ENCODE data around the gene EFCC1.

EFCC1 gene

DNA sequence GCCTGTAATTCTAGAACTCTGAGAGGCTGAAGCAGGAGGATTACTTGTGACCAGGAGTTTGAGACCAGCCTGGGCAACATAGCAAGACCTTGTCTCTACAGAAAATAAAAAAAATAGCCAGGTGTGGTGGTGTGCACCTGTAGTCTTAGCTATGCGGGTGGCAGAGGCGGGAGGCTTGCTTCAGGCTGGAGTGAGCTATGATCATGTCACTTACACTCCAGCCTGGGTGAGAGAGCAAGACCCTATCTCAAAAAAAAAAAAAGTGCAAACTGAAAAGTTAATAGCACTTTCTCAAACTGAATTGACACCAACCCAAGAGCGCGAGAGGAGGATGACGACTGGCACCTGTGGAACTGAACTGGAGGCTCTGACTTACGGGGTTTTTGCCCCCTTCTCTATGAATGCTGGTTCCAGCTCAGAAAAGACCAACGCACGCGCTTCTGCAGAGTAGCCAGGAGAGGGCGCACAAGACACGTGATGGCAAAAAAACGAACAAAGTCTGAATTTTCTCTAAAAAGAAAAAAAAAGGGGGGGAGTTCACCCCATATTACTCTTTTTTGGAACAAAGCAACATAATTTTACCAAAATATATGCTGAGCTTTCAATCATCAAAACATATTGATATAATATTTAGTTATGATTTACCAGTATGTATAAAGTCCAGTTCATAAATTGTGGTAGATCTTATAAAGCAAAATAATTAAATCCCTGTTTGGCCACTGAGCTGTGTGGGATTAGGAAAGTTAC, 30.9 kb upstream of the EFCC1 start:
- TF ChIP-seq, protein P1, sequence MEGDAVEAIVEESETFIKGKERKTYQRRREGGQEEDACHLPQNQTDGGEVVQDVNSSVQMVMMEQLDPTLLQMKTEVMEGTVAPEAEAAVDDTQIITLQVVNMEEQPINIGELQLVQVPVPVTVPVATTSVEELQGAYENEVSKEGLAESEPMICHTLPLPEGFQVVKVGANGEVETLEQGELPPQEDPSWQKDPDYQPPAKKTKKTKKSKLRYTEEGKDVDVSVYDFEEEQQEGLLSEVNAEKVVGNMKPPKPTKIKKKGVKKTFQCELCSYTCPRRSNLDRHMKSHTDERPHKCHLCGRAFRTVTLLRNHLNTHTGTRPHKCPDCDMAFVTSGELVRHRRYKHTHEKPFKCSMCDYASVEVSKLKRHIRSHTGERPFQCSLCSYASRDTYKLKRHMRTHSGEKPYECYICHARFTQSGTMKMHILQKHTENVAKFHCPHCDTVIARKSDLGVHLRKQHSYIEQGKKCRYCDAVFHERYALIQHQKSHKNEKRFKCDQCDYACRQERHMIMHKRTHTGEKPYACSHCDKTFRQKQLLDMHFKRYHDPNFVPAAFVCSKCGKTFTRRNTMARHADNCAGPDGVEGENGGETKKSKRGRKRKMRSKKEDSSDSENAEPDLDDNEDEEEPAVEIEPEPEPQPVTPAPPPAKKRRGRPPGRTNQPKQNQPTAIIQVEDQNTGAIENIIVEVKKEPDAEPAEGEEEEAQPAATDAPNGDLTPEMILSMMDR (IDR thresholded peaks at IDR 0.05; ENCODE audit: insufficient read depth, low read length, poor library complexity, severe bottlenecking): peak; percentile 93
- DNase-seq (ENCODE audit: extremely low read depth, insufficient read length): no peak
- Histone ChIP-seq H3K4me3 (replicated peaks; ENCODE audit: low read depth, low read length) (no peak overlapping the region), H3K27me3 (replicated peaks; ENCODE audit: control insufficient read depth, insufficient read depth, low read length) (no peaks in the 10 kb centered on the region), H3K36me3 (ENCODE audit: control insufficient read depth, insufficient read depth, low read length) (no peaks in the 10 kb centered on the region)

DNA sequence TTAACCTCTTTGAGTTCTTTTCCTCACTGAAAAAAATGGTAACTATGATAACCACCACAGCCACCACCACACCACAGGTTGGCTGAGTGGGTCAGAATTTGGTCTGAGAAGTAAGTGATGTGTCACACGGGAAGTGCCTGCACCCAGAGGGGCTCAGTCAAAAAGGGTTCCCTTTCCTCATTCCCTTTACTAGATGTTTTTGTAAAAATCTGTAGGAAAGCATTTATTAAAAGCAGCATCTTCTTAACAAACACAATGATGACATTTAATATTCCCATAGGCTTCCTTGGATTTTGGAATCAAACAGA, 30.4 kb upstream of the EFCC1 start:
- TF ChIP-seq, protein P1 (IDR thresholded peaks at IDR 0.05; ENCODE audit: insufficient read depth, low read length, poor library complexity, severe bottlenecking): no peak
- no peak for DNase-seq (ENCODE audit: extremely low read depth, insufficient read length)
- no peak overlapping the region for H3K4me3 ChIP-seq (replicated peaks; ENCODE audit: low read depth, low read length)
- H3K27me3 ChIP-seq (replicated peaks; ENCODE audit: control insufficient read depth, insufficient read depth, low read length): no peaks in the 10 kb centered on the region
- no peaks in the 10 kb centered on the region for H3K36me3 ChIP-seq (ENCODE audit: control insufficient read depth, insufficient read depth, low read length)

DNA sequence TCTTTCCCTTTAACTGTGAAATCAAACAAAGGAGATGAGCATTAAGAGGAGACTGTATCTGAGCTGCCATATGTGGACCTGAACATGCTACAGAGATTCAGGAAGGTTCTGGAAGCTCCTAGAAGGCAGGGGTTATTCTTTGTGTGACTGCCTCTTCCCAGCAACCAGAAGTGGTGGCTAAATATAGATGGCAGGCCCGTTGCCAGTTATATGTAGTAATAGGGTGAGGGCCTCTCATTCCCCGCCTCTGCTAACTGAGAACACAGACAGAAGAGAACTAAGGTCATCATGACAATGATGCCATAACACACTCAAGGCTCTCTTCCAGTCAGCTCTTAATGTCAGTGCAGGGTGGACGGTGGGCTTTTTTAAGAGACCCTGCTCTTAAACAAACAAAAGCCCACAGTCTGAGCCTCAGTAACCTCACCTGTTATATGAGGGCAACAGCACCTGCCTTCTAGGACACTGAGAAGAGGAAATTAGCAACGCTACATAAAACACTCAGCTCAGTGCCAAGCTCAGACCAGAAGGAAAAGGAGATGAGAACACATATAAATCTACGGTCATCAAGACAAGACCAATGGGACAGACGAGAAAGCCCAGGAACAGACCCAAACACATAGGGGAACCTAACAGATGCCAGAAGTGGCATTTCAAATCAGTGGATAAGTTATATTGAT, 29.5 kb upstream of the EFCC1 start:
- Histone ChIP-seq H3K36me3 (ENCODE audit: control insufficient read depth, insufficient read depth, low read length) (no peaks in the 10 kb centered on the region), H3K27me3 (replicated peaks; ENCODE audit: control insufficient read depth, insufficient read depth, low read length) (no peaks in the 10 kb centered on the region; the same call in 1 of the 2 replicates), H3K4me3 (replicated peaks; ENCODE audit: low read depth, low read length) (no peak overlapping the region)
- no peak for DNase-seq (ENCODE audit: extremely low read depth, insufficient read length)
- TF ChIP-seq, protein P1 (IDR thresholded peaks at IDR 0.05; ENCODE audit: insufficient read depth, low read length, poor library complexity, severe bottlenecking): no peak

DNA sequence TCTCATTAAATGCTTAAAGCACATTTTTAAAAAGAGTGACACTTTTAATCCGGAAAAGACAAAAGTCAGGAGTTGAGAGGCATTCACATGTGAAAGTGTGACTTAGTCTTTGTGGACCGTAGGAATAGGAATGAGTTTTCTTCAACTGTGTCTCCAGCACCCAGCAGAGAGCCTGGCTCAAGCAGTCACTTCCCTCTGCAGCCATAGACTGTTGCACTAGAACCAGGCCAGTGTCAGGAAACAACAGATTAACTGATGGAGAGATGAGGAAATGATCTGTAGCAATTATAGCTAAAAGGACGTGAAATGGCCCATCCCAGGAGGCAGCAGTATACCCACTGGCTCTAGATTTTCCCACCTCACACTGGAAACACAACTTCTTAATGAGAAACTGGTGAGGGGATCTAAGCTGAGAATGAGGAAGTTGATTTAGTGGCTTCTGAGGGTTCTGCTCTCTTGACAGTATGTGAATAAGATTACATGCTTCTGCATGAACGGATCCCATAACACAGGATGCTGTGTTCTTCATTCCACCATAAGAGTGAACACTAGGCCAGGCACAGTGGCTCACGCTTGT, 27.0 kb upstream of the EFCC1 start:
- DNase-seq (ENCODE audit: extremely low read depth, insufficient read length): no peak
- Histone ChIP-seq H3K36me3 (ENCODE audit: control insufficient read depth, insufficient read depth, low read length) (no peaks in the 10 kb centered on the region), H3K27me3 (replicated peaks; ENCODE audit: control insufficient read depth, insufficient read depth, low read length) (no peaks in the 10 kb centered on the region; the same call in 1 of the 2 replicates), H3K4me3 (replicated peaks; ENCODE audit: low read depth, low read length) (no peak overlapping the region)
- TF ChIP-seq, protein P1 (IDR thresholded peaks at IDR 0.05; ENCODE audit: insufficient read depth, low read length, poor library complexity, severe bottlenecking): no peak

DNA sequence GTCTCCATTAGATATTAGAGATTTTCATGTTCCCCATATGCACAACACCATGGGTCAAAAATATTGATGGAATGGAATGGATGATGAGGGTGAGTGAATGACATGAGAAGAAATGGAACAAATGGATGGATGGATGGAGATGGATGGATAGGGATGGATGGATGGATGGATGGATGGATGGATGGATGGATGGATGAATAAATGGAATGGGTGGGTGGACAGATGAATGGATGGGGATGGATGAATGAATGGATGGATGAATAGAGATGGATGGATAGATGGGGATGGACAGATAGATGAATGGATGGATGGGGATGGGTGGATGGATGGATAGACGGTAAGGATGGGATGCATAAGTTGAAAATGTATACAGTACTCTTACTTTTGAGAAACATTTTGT, 25.8 kb upstream of the EFCC1 start:
- no peaks in the 10 kb centered on the region; the same call in 1 of the 2 replicates for H3K27me3 ChIP-seq (replicated peaks; ENCODE audit: control insufficient read depth, insufficient read depth, low read length)
- no peak overlapping the region for H3K4me3 ChIP-seq (replicated peaks; ENCODE audit: low read depth, low read length)
- DNase-seq (ENCODE audit: extremely low read depth, insufficient read length): no peak
- no peaks in the 10 kb centered on the region for H3K36me3 ChIP-seq (ENCODE audit: control insufficient read depth, insufficient read depth, low read length)
- TF ChIP-seq, protein P1 (IDR thresholded peaks at IDR 0.05; ENCODE audit: insufficient read depth, low read length, poor library complexity, severe bottlenecking): no peak

All from GM06990 (cell line).